Mononuclear cell (primary cell): ENCODE results near the gene KRT4. TPM values are rescaled to one million over a fixed set of nuclear protein-coding genes. Genes with fewer than 3 reads are reported as not detected.
"Not testable (repeated sequence)": the region's sequence is repeated elsewhere in the genome, so short reads cannot be mapped to it uniquely, and the experiment has no call there.

Experiments used
- H3K27me3 ChIP-seq: 2 replicates; pipeline ENCODE4 v1.6.0; 2011; ENCODE audit warnings: low read length, control low read depth; ENCODE audit not compliant: insufficient read depth
- H3K4me1 ChIP-seq: 2 replicates; pipeline ENCODE4 v1.5.1; 2011; ENCODE audit warnings: mild to moderate bottlenecking, low read length, control low read depth; ENCODE audit not compliant: insufficient read depth
- H3K4me3 ChIP-seq: 2 replicates; pipeline ENCODE4 v1.5.1; 2011; ENCODE audit warnings: mild to moderate bottlenecking, low read length, moderate library complexity
- H3K9me3 ChIP-seq: 2 replicates; pipeline ENCODE4 v1.5.1; 2011; ENCODE audit warnings: low read depth, mild to moderate bottlenecking, control low read depth, low read length
- total RNA-seq: library from RNA; depleted of rRNA; stranded (reverse); fragments of >200 nt; gene quantifications from one replicate; pipeline ENCODE4 v1.2.3, GENCODE V29; 2012

KRT4 gene
- total RNA-seq, 1 donor, result not detected

- no peak overlapping the region for H3K4me3 ChIP-seq
- no peaks in the 10 kb centered on the region for H3K9me3 ChIP-seq
- no peaks in the 10 kb centered on the region for H3K4me1 ChIP-seq
- no peaks in the 10 kb centered on the region for H3K27me3 ChIP-seq
These were observed 44.0 kb downstream of the KRT4 start for GRCh38 chr12:52769946-52770345.

- Histone ChIP-seq H3K27me3 (no peaks in the 10 kb centered on the region), H3K4me3 (no peak overlapping the region), H3K4me1 (no peaks in the 10 kb centered on the region), H3K9me3 (no peaks in the 10 kb centered on the region)
These were observed 44.6 kb downstream of the KRT4 start for GRCh38 chr12:52769354-52769753.

- no peaks in the 10 kb centered on the region for H3K9me3 ChIP-seq
- H3K27me3 ChIP-seq, result no peaks in the 10 kb centered on the region
- no peaks in the 10 kb centered on the region for H3K4me1 ChIP-seq
- H3K4me3 ChIP-seq, result no peak overlapping the region
These were observed 45.3 kb downstream of the KRT4 start for GRCh38 chr12:52768479-52769200.

GRCh38 chr12:52767427-52767826 lies 46.5 kb downstream of the KRT4 start:
- H3K27me3 ChIP-seq, result no peaks in the 10 kb centered on the region

GRCh38 chr12:52767020-52767379 lies 46.9 kb downstream of the KRT4 start:
- Histone ChIP-seq H3K4me3 (no peak overlapping the region), H3K9me3 (no peaks in the 10 kb centered on the region), H3K4me1 (no peaks in the 10 kb centered on the region), H3K27me3 (no peaks in the 10 kb centered on the region)

More at GRCh38 chr12:52767427-52767826, 46.5 kb downstream of the KRT4 start:
- Histone ChIP-seq H3K9me3 (no peaks in the 10 kb centered on the region), H3K4me3 (no peak overlapping the region), H3K4me1 (no peaks in the 10 kb centered on the region)

- Histone ChIP-seq H3K4me3 (no peak overlapping the region), H3K9me3 (no peaks in the 10 kb centered on the region)
These were observed 47.4 kb downstream of the KRT4 start for GRCh38 chr12:52766351-52767019.

GRCh38 chr12:52765702-52766101 lies 48.2 kb downstream of the KRT4 start:
- Histone ChIP-seq H3K4me1 (no peaks in the 10 kb centered on the region), H3K4me3 (no peak overlapping the region), H3K9me3 (no peaks in the 10 kb centered on the region), H3K27me3 (no peaks in the 10 kb centered on the region)

More at GRCh38 chr12:52766351-52767019, 47.4 kb downstream of the KRT4 start:
- Histone ChIP-seq H3K27me3 (no peaks in the 10 kb centered on the region), H3K4me1 (no peaks in the 10 kb centered on the region)

- no peaks in the 10 kb centered on the region for H3K27me3 ChIP-seq
- H3K9me3 ChIP-seq, result no peaks in the 10 kb centered on the region
- no peaks in the 10 kb centered on the region for H3K4me1 ChIP-seq
- no peak overlapping the region for H3K4me3 ChIP-seq
These were observed 49.9 kb downstream of the KRT4 start for GRCh38 chr12:52763991-52764390.

GRCh38 chr12:52763036-52763659 lies 50.8 kb downstream of the KRT4 start:
- H3K27me3 ChIP-seq, result no peaks in the 10 kb centered on the region
- H3K9me3 ChIP-seq, result no peaks in the 10 kb centered on the region
- H3K4me1 ChIP-seq, result no peaks in the 10 kb centered on the region
- H3K4me3 ChIP-seq, result no peak overlapping the region

GRCh38 chr12:52761802-52762201 lies 52.1 kb downstream of the KRT4 start:
- Histone ChIP-seq H3K4me1 (no peaks in the 10 kb centered on the region), H3K4me3 (no peak overlapping the region), H3K27me3 (no peaks in the 10 kb centered on the region), H3K9me3 (no peaks in the 10 kb centered on the region)

GRCh38 chr12:52761218-52761617 lies 52.7 kb downstream of the KRT4 start:
- not testable (repeated sequence) for H3K4me1 ChIP-seq, H3K27me3 ChIP-seq, H3K4me3 ChIP-seq, H3K9me3 ChIP-seq

GRCh38 chr12:52760623-52761022 lies 53.3 kb downstream of the KRT4 start:
- Histone ChIP-seq H3K27me3 (no peaks in the 10 kb centered on the region), H3K4me1 (no peaks in the 10 kb centered on the region), H3K9me3 (no peaks in the 10 kb centered on the region), H3K4me3 (no peak overlapping the region)

GRCh38 chr12:52759695-52760094 lies 54.2 kb downstream of the KRT4 start:
- H3K27me3 ChIP-seq, result no peaks in the 10 kb centered on the region

GRCh38 chr12:52759218-52759617 lies 54.7 kb downstream of the KRT4 start:
- Histone ChIP-seq H3K9me3 (no peaks in the 10 kb centered on the region), H3K27me3 (no peaks in the 10 kb centered on the region), H3K4me3 (no peak overlapping the region), H3K4me1 (no peaks in the 10 kb centered on the region)

More at GRCh38 chr12:52759695-52760094, 54.2 kb downstream of the KRT4 start:
- H3K4me3 ChIP-seq, result no peak overlapping the region
- no peaks in the 10 kb centered on the region for H3K9me3 ChIP-seq
- no peaks in the 10 kb centered on the region for H3K4me1 ChIP-seq

- no peaks in the 10 kb centered on the region for H3K4me1 ChIP-seq
- no peaks in the 10 kb centered on the region for H3K27me3 ChIP-seq
- H3K4me3 ChIP-seq, result no peak overlapping the region
- H3K9me3 ChIP-seq, result no peaks in the 10 kb centered on the region
These were observed 56.3 kb downstream of the KRT4 start for GRCh38 chr12:52757449-52758176.
